ENCODE data around the gene MINDY4B. TPM values are rescaled to one million over a fixed set of nuclear protein-coding genes. Genes with fewer than 3 reads are reported as not detected.

MINDY4B gene
- polyA plus RNA-seq, 1 of the 3 experiments (the other 2 are of a cell fraction) = not detected

GRCh38 chr3:150825916-150826377 lies 79.3 kb downstream of the MINDY4B start:
- DNase-seq = peak; percentile 8
- H3K9me2 ChIP-seq = no peaks in the 10 kb centered on the region
- peaks cover 35% of the 10 kb centered on the region; the same call in 1 of the 2 replicates for H3K27me3 ChIP-seq (ENCODE audit: insufficient read depth)
- no peaks in the 10 kb centered on the region for H3K79me2 ChIP-seq (ENCODE audit: insufficient read depth)
- POLR2A ChIA-PET = no interaction called here
- 48% methylated on average over 6 of the region's 7 CpGs for whole genome bisulfite sequencing (ENCODE audit: low lambda C conversion rate)
- H2AFZ ChIP-seq (ENCODE audit: low read depth) = no peak overlapping the region
- peaks cover 0 to 5% of the 10 kb centered on the region in 2 experiments; a peak in 1 of 4 replicates for H3K4me1 ChIP-seq (ENCODE audit: control insufficient read depth in 1 of 2, insufficient read depth in 2 of 2, low read depth in 1 of 2, low read length in 1 of 2)
- no peaks in the 10 kb centered on the region for H3F3A ChIP-seq (replicated peaks; ENCODE audit: insufficient read depth)
- H3K9me3 ChIP-seq = no peaks in the 10 kb centered on the region
- no peak overlapping the region for H3K27ac ChIP-seq (ENCODE audit: low read depth in 2 of 2, low read length in 1 of 2)
- no peak overlapping the region for H3K9ac ChIP-seq
- no peaks in the 10 kb centered on the region for H4K20me1 ChIP-seq (ENCODE audit: insufficient read depth)
- TF ChIP-seq FOXM1 (IDR thresholded peaks at IDR 0.05; ENCODE audit: low read depth) = no peak
- no peak for TF ChIP-seq GABPA (IDR thresholded peaks at IDR 0.05; ENCODE audit: low read depth)
- no peak for TF ChIP-seq MEF2A (IDR thresholded peaks at IDR 0.05; ENCODE audit: borderline replicate concordance, low read depth)
- TF ChIP-seq IRF3 (IDR thresholded peaks at IDR 0.05; ENCODE audit: low read depth, low read length) = no peak
- TF ChIP-seq NRF1 (IDR thresholded peaks at IDR 0.05; ENCODE audit: low read depth, low read length) = no peak
- no peak for TF ChIP-seq RAD21 (IDR thresholded peaks at IDR 0.05; ENCODE audit: low read length)
- no peak for TF ChIP-seq PBX3 (IDR thresholded peaks at IDR 0.05)
- TF ChIP-seq NFIC (IDR thresholded peaks at IDR 0.05; ENCODE audit: borderline replicate concordance) = no peak
- no peak for TF ChIP-seq POLR2AphosphoS5 (IDR thresholded peaks at IDR 0.05; ENCODE audit: low read depth, low read length)
- no peak for TF ChIP-seq RXRA (IDR thresholded peaks at IDR 0.05; ENCODE audit: borderline replicate concordance, low read depth)
- TF ChIP-seq SIN3A (IDR thresholded peaks at IDR 0.05; ENCODE audit: borderline replicate concordance, low read depth, low read length) = no peak
- CTCF ChIA-PET = interaction anchor here (1.1 to 2.1 kb wide), 3 partner anchors 14 to 320 kb away, joined by 3 to 9 read pairs (median 5); no protein-coding TSS in a partner anchor
- H3K4me3 ChIP-seq (ENCODE audit: low read depth in 2 of 2, low read length in 1 of 2) = no peak overlapping the region
- no peak overlapping the region for H3K4me2 ChIP-seq
- no peaks in the 10 kb centered on the region for H3K36me3 ChIP-seq (replicated peaks in 1 of 2; ENCODE audit: control insufficient read depth in 1 of 2, insufficient read depth in 2 of 2, low read length in 1 of 2)

- Histone ChIP-seq H3K27ac (ENCODE audit: low read depth in 2 of 2, low read length in 1 of 2) (no peak overlapping the region), H3F3A (replicated peaks; ENCODE audit: insufficient read depth) (no peaks in the 10 kb centered on the region), H2AFZ (ENCODE audit: low read depth) (no peak overlapping the region), H3K9ac (no peak overlapping the region), H3K4me3 (ENCODE audit: low read depth in 2 of 2, low read length in 1 of 2) (no peak overlapping the region), H3K9me2 (no peaks in the 10 kb centered on the region), H3K9me3 (no peaks in the 10 kb centered on the region), H3K27me3 (ENCODE audit: insufficient read depth) (peaks cover 29% of the 10 kb centered on the region; the same call in 1 of the 2 replicates), H4K20me1 (ENCODE audit: insufficient read depth) (no peaks in the 10 kb centered on the region), H3K4me1 (ENCODE audit: control insufficient read depth in 1 of 2, insufficient read depth in 2 of 2, low read depth in 1 of 2, low read length in 1 of 2) (peaks cover 0 to 5% of the 10 kb centered on the region in 2 experiments; a peak in 1 of 4 replicates), H3K79me2 (ENCODE audit: insufficient read depth) (no peaks in the 10 kb centered on the region), H3K4me2 (no peak overlapping the region), H3K36me3 (replicated peaks in 1 of 2; ENCODE audit: control insufficient read depth in 1 of 2, insufficient read depth in 2 of 2, low read length in 1 of 2) (no peaks in the 10 kb centered on the region)
- POLR2A ChIA-PET = no interaction called here
- CTCF ChIA-PET = interaction anchor here (0.9 to 2.1 kb wide), 3 partner anchors 14 to 37 kb away, joined by 3 to 9 read pairs (median 5); no protein-coding TSS in a partner anchor
- WGBS (ENCODE audit: low lambda C conversion rate) = 43% methylated on average over 6 of the region's 6 CpGs
- DNase-seq = no peak
- TF ChIP-seq FOXJ3 (CRISPR knock-in tag; IDR thresholded peaks at IDR 0.05) (no peak), POLR2AphosphoS5 (IDR thresholded peaks at IDR 0.05; ENCODE audit: low read depth, low read length) (no peak), RXRA (IDR thresholded peaks at IDR 0.05; ENCODE audit: borderline replicate concordance, low read depth) (no peak), TCF12 (IDR thresholded peaks at IDR 0.05) (no peak), SIN3A (IDR thresholded peaks at IDR 0.05; ENCODE audit: borderline replicate concordance, low read depth, low read length) (no peak), USF2 (IDR thresholded peaks at IDR 0.05; ENCODE audit: borderline replicate concordance, low read depth, low read length) (no peak), YY1 (IDR thresholded peaks at IDR 0.05; ENCODE audit: low read depth) (no peak), GATA2 (CRISPR knock-in tag; IDR thresholded peaks at IDR 0.05) (no peak), RAD21 (IDR thresholded peaks at IDR 0.05; ENCODE audit: low read length) (no peak), ZBTB33 (IDR thresholded peaks at IDR 0.05; ENCODE audit: borderline replicate concordance, low read depth) (no peak), MEF2A (IDR thresholded peaks at IDR 0.05; ENCODE audit: borderline replicate concordance, low read depth) (no peak)
These were observed 79.9 kb downstream of the MINDY4B start for GRCh38 chr3:150825192-150825915.

Data from SK-N-SH (cell line).